H1 (cell line): ENCODE data around the gene PLOD1.

Source experiments
- CTCF ChIP-seq, 3 experiments: IDR thresholded peaks; 1 replicate in 2 of 3; 2 replicates in 1 of 3; pipeline versions ENCODE4 v1.5.1 to v1.6.1; 2011; ENCODE audit warnings: low read length in 3 of 3, mild to moderate bottlenecking in 3 of 3, inconsistent platforms in 2 of 3, low read depth in 1 of 3, moderate library complexity in 1 of 3; ENCODE audit not compliant: insufficient read depth in 1 of 3; ENCODE audit errors: control extremely low read depth in 1 of 3
- POLR2A ChIP-seq, 2 experiments: IDR thresholded peaks; 1 replicate in 1 of 2; 2 replicates in 1 of 2; pipeline ENCODE4 v1.6.1; 2011; ENCODE audit warnings: low read depth in 2 of 2, low read length in 2 of 2, mild to moderate bottlenecking in 2 of 2; ENCODE audit errors: control extremely low read depth in 1 of 2

- no peak for TF ChIP-seq POLR2A (IDR thresholded peaks at IDR 0.05; ENCODE audit: control extremely low read depth in 1 of 2, low read depth in 2 of 2, low read length in 2 of 2)
- peak; percentile 97 to 98 (median 98) for TF ChIP-seq CTCF (IDR thresholded peaks at IDR 0.05; ENCODE audit: control extremely low read depth in 1 of 3, insufficient read depth in 1 of 3, low read depth in 1 of 3, low read length in 3 of 3)
Observed at GRCh38 chr1:11893907-11894251, 40.6 kb upstream of the PLOD1 start.
